Fibroblast of lung (primary cell): ENCODE data around the gene RANBP3.

Experiments used
- CTCF ChIP-seq, 2 donors: IDR thresholded peaks in 1 of 2; conservative IDR thresholded peaks in 1 of 2; 1 replicate in 1 of 2; 2 replicates in 1 of 2; pipeline ENCODE4 v1.5.1; 2011 to 2012; ENCODE audit warnings: low read length in 2 of 2, control low read depth in 1 of 2, inconsistent platforms in 1 of 2, low read depth in 1 of 2, mild to moderate bottlenecking in 1 of 2
- EZH2 ChIP-seq: IDR thresholded peaks from 2 replicates; pipeline ENCODE4 v1.5.1; 2012; ENCODE audit warnings: low read length, control low read depth, mild to moderate bottlenecking; ENCODE audit errors: missing control alignments

GRCh38 chr19:5911366-5911765 is 66.6 kb downstream of the RANBP3 start:
- TF ChIP-seq EZH2 (no peak), CTCF (conservative IDR thresholded peaks at IDR 0.05 in 1 of 2, IDR thresholded peaks at IDR 0.05 in 1 of 2; ENCODE audit: low read depth in 1 of 2, low read length in 2 of 2) (no peak)
